Ishikawa (cell line): ENCODE measurements around the gene TPK1.

Source experiments
- CREB1 ChIP-seq: IDR thresholded peaks from 2 replicates; pipeline ENCODE4 v1.6.1; 2012; ENCODE audit warnings: low read depth
- EGR1 ChIP-seq: IDR thresholded peaks from 2 replicates; pipeline ENCODE4 v1.6.1; 2012
- EP300 ChIP-seq: IDR thresholded peaks from 2 replicates; pipeline ENCODE4 v1.6.1; 2012; ENCODE audit warnings: borderline replicate concordance
- FOXM1 ChIP-seq: IDR thresholded peaks from 2 replicates; pipeline ENCODE4 v1.6.1; 2012; ENCODE audit warnings: low read depth, borderline replicate concordance
- MAX ChIP-seq: IDR thresholded peaks from 2 replicates; pipeline ENCODE4 v1.6.1; 2012
- NFIC ChIP-seq: IDR thresholded peaks from 2 replicates; pipeline ENCODE4 v1.6.1; 2012
- RAD21 ChIP-seq: IDR thresholded peaks from 2 replicates; pipeline ENCODE4 v1.6.1; 2012; ENCODE audit warnings: low read depth
- REST ChIP-seq: IDR thresholded peaks from 2 replicates; pipeline ENCODE4 v1.6.1; 2012; ENCODE audit warnings: low read depth, mild to moderate bottlenecking
- TAF1 ChIP-seq: IDR thresholded peaks from 2 replicates; pipeline ENCODE4 v1.6.1; 2012; ENCODE audit warnings: low read depth, mild to moderate bottlenecking
- YY1 ChIP-seq: IDR thresholded peaks from 2 replicates; pipeline ENCODE4 v1.6.1; 2012; ENCODE audit warnings: low read depth
- ZBTB7A ChIP-seq: IDR thresholded peaks from 2 replicates; pipeline ENCODE4 v1.6.1; 2012; ENCODE audit warnings: low read depth

- TF ChIP-seq NFIC (peak; percentile 54), CREB1 (no peak), MAX (no peak), REST (no peak), TAF1 (no peak), ZBTB7A (no peak), RAD21 (no peak), EP300 (no peak; the same call in 1 of the 2 replicates), YY1 (no peak), FOXM1 (no peak), EGR1 (no peak)
Measured at GRCh38 chr7:144817001-144817400, 18.9 kb downstream of the TPK1 start.
